Body of pancreas (tissue), 4 donors: ENCODE measurements around the gene ATF3. TPM values are rescaled to one million over a fixed set of nuclear protein-coding genes. Genes with fewer than 3 reads are reported as not detected.

ENCODE experiments used
- ATAC-seq: fragments of 150-250 bp; one replicate; pipeline ENCODE4 v1.9.1; 2016
- DNase-seq, 4 donors: peaks; one replicate each; pipeline ENCODE4 v3.0.0-alpha.2; 2019
- H3K27ac ChIP-seq, 4 donors: fragments of 200-600 bp; sonication (generic); 1 replicate in 3 of 4; 2 replicates in 1 of 4; pipeline versions ENCODE4 v1.5.1 to v1.6.1; 2016 to 2019; ENCODE audit warnings: mild to moderate bottlenecking in 1 of 4, mixed read lengths in 1 of 4, moderate library complexity in 1 of 4
- H3K27me3 ChIP-seq, 2 donors: fragments of 200-600 bp; sonication (generic); one replicate each; pipeline ENCODE4 v1.6.0; 2016; ENCODE audit warnings: mild to moderate bottlenecking in 1 of 2
- H3K36me3 ChIP-seq, 2 donors: fragments of 200-600 bp; sonication (generic); replicated peaks in 1 of 2; 2 replicates each; pipeline ENCODE4 v1.5.1; 2016; ENCODE audit warnings: low read depth in 2 of 2; ENCODE audit not compliant: insufficient read depth in 1 of 2
- H3K4me1 ChIP-seq: fragments of 200-600 bp; sonication (generic); one replicate; pipeline ENCODE4 v1.6.0; 2016
- H3K4me3 ChIP-seq, 2 donors: fragments of 200-600 bp; sonication (generic); 1 replicate in 1 of 2; 2 replicates in 1 of 2; pipeline ENCODE4 v1.5.1; 2016 to 2019
- H3K9me3 ChIP-seq, 3 donors: fragments of 200-600 bp; sonication (generic); 1 replicate in 2 of 3; 2 replicates in 1 of 3; pipeline ENCODE4 v1.5.1; 2016
- CTCF ChIP-seq, 7 experiments: fragments of 450-650 bp in 4 of 7; fragments of 200-600 bp in 3 of 7; sonication (generic) in 3 of 7; IDR thresholded peaks; one replicate each; pipeline ENCODE4 v1.5.1; 2016 to 2019; ENCODE audit warnings: antibody characterized with exemption in 7 of 7
- POLR2A ChIP-seq, 3 donors: fragments of 450-650 bp; IDR thresholded peaks; one replicate each; pipeline ENCODE4 v1.6.1; 2016; ENCODE audit warnings: antibody characterized with exemption in 3 of 3, mild to moderate bottlenecking in 2 of 3
- WGBS, 2 donors: methylation state at CpG; one replicate each; pipeline ENCODE4 v1.1.5; 2017; 5-methylcytosine and 5-hydroxymethylcytosine counted together
- intact Hi-C: fragments of 100-400 bp; cut with DNase I; formaldehyde crosslinking; loops from one replicate; pipeline ENCODE4 v1.15.1; 2023
- total RNA-seq, 2 donors: library from RNA; depleted of rRNA; stranded (reverse); fragments of >200 nt; gene quantifications; one replicate each; pipeline ENCODE4 v1.1.0, GENCODE V29; 2016

ATF3 gene
- total RNA-seq, 2 donors from 2014 or later = 8.6 to 27.0 TPM

GRCh38 chr1:212600071-212600915 is 8.3 kb upstream of the ATF3 start:
- intact Hi-C loops = no loop called here
- 59 to 68% methylated on average over 11 of the region's 11 CpGs for WGBS, 2 donors
- no peaks in the 10 kb centered on the region for H3K27me3 ChIP-seq
- peaks cover 6% of the 10 kb centered on the region for H3K4me1 ChIP-seq
- H3K9me3 ChIP-seq = no peaks in the 10 kb centered on the region
- H3K36me3 ChIP-seq = no peaks in the 10 kb centered on the region
- no peak overlapping the region for H3K4me3 ChIP-seq
- no peak for ATAC-seq
- no peak overlapping the region for H3K27ac ChIP-seq
- TF ChIP-seq CTCF (IDR thresholded peaks at IDR 0.05) = no peak
- TF ChIP-seq POLR2A (IDR thresholded peaks at IDR 0.05) = no peak
- no peak for DNase-seq

GRCh38 chr1:212600980-212601379 is 7.6 kb upstream of the ATF3 start:
- Histone ChIP-seq H3K27me3 (no peaks in the 10 kb centered on the region), H3K9me3 (no peaks in the 10 kb centered on the region), H3K4me3 (no peak overlapping the region), H3K4me1 (peaks cover 11% of the 10 kb centered on the region), H3K36me3 (no peaks in the 10 kb centered on the region), H3K27ac (no peak overlapping the region)
- no peak for ATAC-seq
- intact Hi-C loops = no loop called here
- no peak for DNase-seq
- TF ChIP-seq CTCF (IDR thresholded peaks at IDR 0.05) (no peak), POLR2A (IDR thresholded peaks at IDR 0.05) (no peak)
- WGBS, 2 donors = 55 to 73% methylated on average over 2 of the region's 2 CpGs

- TF ChIP-seq CTCF (IDR thresholded peaks at IDR 0.05) (no peak), POLR2A (IDR thresholded peaks at IDR 0.05) (no peak)
- ATAC-seq (no peak), DNase-seq (no peak)
- H3K9me3 ChIP-seq = no peaks in the 10 kb centered on the region
- no peak overlapping the region for H3K4me3 ChIP-seq
- H3K27ac ChIP-seq = no peak overlapping the region
- intact Hi-C loops = no loop called here
- no peaks in the 10 kb centered on the region for H3K36me3 ChIP-seq
- no peaks in the 10 kb centered on the region for H3K27me3 ChIP-seq
- peaks cover 12% of the 10 kb centered on the region for H3K4me1 ChIP-seq
- WGBS, 2 donors = 71 to 76% methylated on average over 2 of the region's 2 CpGs
These were observed 7.0 kb upstream of the ATF3 start for GRCh38 chr1:212601524-212601923.

GRCh38 chr1:212605441-212606394 is 2.8 kb upstream of the ATF3 start:
- WGBS, 2 donors = 10 to 14% methylated on average over 9 of the region's 9 CpGs
- H3K36me3 ChIP-seq = no peaks in the 10 kb centered on the region
- no peak overlapping the region for H3K4me3 ChIP-seq
- DNase-seq (no peak), ATAC-seq (no peak)
- TF ChIP-seq POLR2A (IDR thresholded peaks at IDR 0.05) (no peak), CTCF (IDR thresholded peaks at IDR 0.05) (no peak)
- intact Hi-C loops = no loop called here
- no peaks in the 10 kb centered on the region for H3K27me3 ChIP-seq
- peak overlapping the region; percentile 94 to 99 (median 97) for H3K27ac ChIP-seq
- H3K9me3 ChIP-seq = no peaks in the 10 kb centered on the region
- H3K4me1 ChIP-seq = peaks cover 36% of the 10 kb centered on the region
